Measurements from ENCODE around the gene MTMR10. TPM values are rescaled to one million over a fixed set of nuclear protein-coding genes. Genes with fewer than 3 reads are reported as not detected.

Gene MTMR10
- total RNA-seq, 1 experiment from 2014 or later = 16.0 TPM

DNA sequence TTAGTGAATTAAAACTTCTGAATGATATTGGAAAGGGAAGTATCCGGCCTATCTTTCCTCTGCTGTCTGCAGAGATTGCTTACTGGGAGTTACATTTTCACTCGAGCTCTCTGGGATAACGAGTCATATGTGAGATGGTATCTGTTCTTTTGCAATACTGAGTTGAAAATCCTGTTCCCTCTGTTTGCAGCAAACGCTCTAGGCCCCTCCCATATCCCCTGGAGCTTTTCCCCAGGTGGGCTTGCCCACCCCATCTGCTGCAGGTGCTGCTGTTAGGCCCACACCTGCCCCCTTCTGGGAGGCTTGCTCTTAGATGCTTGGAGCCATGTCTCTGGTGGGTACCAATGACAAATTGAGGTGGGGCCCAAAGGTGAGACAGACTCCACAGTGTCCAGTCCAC, 42.7 kb upstream of the MTMR10 start:
- Histone ChIP-seq H3K27me3 (replicated peaks; ENCODE audit: insufficient read depth, low read depth, low read length, poor library complexity) (no peaks in the 10 kb centered on the region), H3K4me3 (ENCODE audit: low read depth, low read length, poor library complexity, severe bottlenecking) (no peak overlapping the region), H3K27ac (ENCODE audit: low read depth, low read length, poor library complexity, severe bottlenecking) (no peak overlapping the region), H3K4me1 (ENCODE audit: insufficient read depth, low read length, poor library complexity, severe bottlenecking) (peaks cover 31% of the 10 kb centered on the region), H3K9me3 (ENCODE audit: low read depth, low read length, poor library complexity, severe bottlenecking) (no peaks in the 10 kb centered on the region), H3K36me3 (ENCODE audit: insufficient read depth, low read length, poor library complexity, severe bottlenecking) (no peaks in the 10 kb centered on the region)
- intact Hi-C loops (cut with micrococcal nuclease; ENCODE audit: unreplicated experiment) = loop anchor here (5.0 kb wide), 1 partner anchor 42 kb away; the partner anchor contains the start of gene MTMR10
- ChIA-PET POLR2A (ENCODE audit: low non-redundant PET) (no interaction called here), CTCF (no interaction called here)
- no peak for DNase-seq (ENCODE audit: low spot score)
- TF ChIP-seq, protein P1, sequence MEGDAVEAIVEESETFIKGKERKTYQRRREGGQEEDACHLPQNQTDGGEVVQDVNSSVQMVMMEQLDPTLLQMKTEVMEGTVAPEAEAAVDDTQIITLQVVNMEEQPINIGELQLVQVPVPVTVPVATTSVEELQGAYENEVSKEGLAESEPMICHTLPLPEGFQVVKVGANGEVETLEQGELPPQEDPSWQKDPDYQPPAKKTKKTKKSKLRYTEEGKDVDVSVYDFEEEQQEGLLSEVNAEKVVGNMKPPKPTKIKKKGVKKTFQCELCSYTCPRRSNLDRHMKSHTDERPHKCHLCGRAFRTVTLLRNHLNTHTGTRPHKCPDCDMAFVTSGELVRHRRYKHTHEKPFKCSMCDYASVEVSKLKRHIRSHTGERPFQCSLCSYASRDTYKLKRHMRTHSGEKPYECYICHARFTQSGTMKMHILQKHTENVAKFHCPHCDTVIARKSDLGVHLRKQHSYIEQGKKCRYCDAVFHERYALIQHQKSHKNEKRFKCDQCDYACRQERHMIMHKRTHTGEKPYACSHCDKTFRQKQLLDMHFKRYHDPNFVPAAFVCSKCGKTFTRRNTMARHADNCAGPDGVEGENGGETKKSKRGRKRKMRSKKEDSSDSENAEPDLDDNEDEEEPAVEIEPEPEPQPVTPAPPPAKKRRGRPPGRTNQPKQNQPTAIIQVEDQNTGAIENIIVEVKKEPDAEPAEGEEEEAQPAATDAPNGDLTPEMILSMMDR (conservative IDR thresholded peaks at IDR 0.05; ENCODE audit: low read depth, low read length) = no peak
- no peak for TF ChIP-seq EZH2 (IDR thresholded peaks at IDR 0.05; ENCODE audit: borderline replicate concordance, low read depth, low read length, poor library complexity, severe bottlenecking)
- BruUV-seq (replicated peaks) = no TSS peak

DNA sequence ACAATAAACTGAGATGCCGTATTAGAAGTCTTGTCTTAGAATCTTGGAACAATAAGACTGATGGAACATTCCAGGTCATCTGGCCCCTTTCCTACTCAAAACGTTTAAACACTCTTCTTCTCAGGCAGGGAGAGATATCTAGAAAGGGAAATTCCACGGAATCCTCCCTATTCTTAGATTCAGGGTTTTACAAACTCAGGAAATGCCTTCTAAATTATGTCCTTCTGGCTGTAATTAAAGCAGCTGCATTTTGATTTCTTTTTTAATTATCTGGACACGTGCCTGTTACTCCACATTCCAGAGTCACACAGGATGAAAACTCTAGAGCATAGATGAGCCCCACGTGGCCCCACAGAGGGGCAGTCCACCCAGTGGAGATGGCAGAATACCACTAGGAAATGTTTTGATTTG, 41.5 kb upstream of the MTMR10 start:
- Histone ChIP-seq H3K4me3 (ENCODE audit: low read depth, low read length, poor library complexity, severe bottlenecking) (no peak overlapping the region), H3K4me1 (ENCODE audit: insufficient read depth, low read length, poor library complexity, severe bottlenecking) (peaks cover 35% of the 10 kb centered on the region), H3K36me3 (ENCODE audit: insufficient read depth, low read length, poor library complexity, severe bottlenecking) (no peaks in the 10 kb centered on the region), H3K27me3 (replicated peaks; ENCODE audit: insufficient read depth, low read depth, low read length, poor library complexity) (no peaks in the 10 kb centered on the region), H3K27ac (ENCODE audit: low read depth, low read length, poor library complexity, severe bottlenecking) (peak overlapping the region; percentile 25), H3K9me3 (ENCODE audit: low read depth, low read length, poor library complexity, severe bottlenecking) (no peaks in the 10 kb centered on the region)
- intact Hi-C loops (cut with micrococcal nuclease; ENCODE audit: unreplicated experiment) = loop anchor here (5.0 kb wide), 1 partner anchor 41 kb away; the partner anchor contains the start of gene MTMR10
- ChIA-PET CTCF (no interaction called here), POLR2A (ENCODE audit: low non-redundant PET) (interaction anchor here (0.6 kb wide), 1 partner anchor 11 kb away, joined by 6 read pairs; no protein-coding TSS in a partner anchor)
- peak; percentile 80 for DNase-seq (ENCODE audit: low spot score)
- no TSS peak for BruUV-seq (replicated peaks)
- TF ChIP-seq, protein P1 (conservative IDR thresholded peaks at IDR 0.05; ENCODE audit: low read depth, low read length) = no peak
- no peak for TF ChIP-seq EZH2 (IDR thresholded peaks at IDR 0.05; ENCODE audit: borderline replicate concordance, low read depth, low read length, poor library complexity, severe bottlenecking)

DNA sequence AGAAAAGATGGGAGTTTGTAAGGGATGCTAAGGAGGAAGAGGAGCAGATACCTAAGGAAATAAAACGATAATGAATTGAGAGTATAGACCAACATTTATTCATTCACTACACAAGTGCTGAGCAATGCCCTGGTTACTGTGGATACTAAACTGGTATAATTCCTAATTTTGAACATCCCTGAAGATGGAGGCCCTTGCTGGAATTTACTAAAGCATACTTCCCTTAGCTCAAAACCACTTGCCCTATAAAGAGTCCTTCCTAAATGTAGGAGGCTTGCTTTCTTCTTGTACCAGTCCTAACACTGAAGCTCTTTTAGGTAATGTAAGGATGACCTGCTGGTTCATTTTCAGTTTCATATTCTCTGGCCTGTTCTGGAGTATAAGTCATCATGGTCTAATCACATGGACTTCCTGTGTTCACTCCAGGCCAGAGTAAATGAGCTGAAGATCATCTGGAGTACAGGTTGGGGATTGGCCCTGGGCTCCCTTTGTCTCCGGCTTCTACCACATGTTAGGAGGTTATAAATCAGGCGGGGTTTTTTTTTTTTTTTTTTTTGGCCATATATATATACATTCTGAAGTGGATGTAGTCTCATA, 40.1 kb upstream of the MTMR10 start:
- H3K4me3 ChIP-seq (ENCODE audit: low read depth, low read length, poor library complexity, severe bottlenecking) = no peak overlapping the region
- POLR2A ChIA-PET (ENCODE audit: low non-redundant PET) = no interaction called here
- H3K36me3 ChIP-seq (ENCODE audit: insufficient read depth, low read length, poor library complexity, severe bottlenecking) = no peaks in the 10 kb centered on the region
- no peak overlapping the region for H3K27ac ChIP-seq (ENCODE audit: low read depth, low read length, poor library complexity, severe bottlenecking)
- H3K27me3 ChIP-seq (replicated peaks; ENCODE audit: insufficient read depth, low read depth, low read length, poor library complexity) = peaks cover under 1% of the 10 kb centered on the region
- CTCF ChIA-PET = no interaction called here
- no peaks in the 10 kb centered on the region for H3K9me3 ChIP-seq (ENCODE audit: low read depth, low read length, poor library complexity, severe bottlenecking)
- H3K4me1 ChIP-seq (ENCODE audit: insufficient read depth, low read length, poor library complexity, severe bottlenecking) = peaks cover 45% of the 10 kb centered on the region
- intact Hi-C loops (cut with micrococcal nuclease; ENCODE audit: unreplicated experiment) = loop anchor here (5.0 kb wide), 1 partner anchor 39 kb away; the partner anchor contains the start of gene MTMR10
- no TSS peak for BruUV-seq (replicated peaks)
- TF ChIP-seq EZH2 (IDR thresholded peaks at IDR 0.05; ENCODE audit: borderline replicate concordance, low read depth, low read length, poor library complexity, severe bottlenecking) = no peak
- TF ChIP-seq, protein P1 (conservative IDR thresholded peaks at IDR 0.05; ENCODE audit: low read depth, low read length) = no peak
- DNase-seq (ENCODE audit: low spot score) = no peak

Data from A673 (cell line).